Measurements from ENCODE around the gene MT4.

MT4 gene

GRCh38 chr16:56609463-56609921 lies 44.6 kb downstream of the MT4 start:
- DNase-seq: peak; percentile 64
- Histone ChIP-seq H3K4me3 (ENCODE audit: low read depth, low read length) (peak overlapping the region; percentile 63), H3K36me3 (no peaks in the 10 kb centered on the region), H3K4me1 (peaks cover 3% of the 10 kb centered on the region; the same call in 1 of the 2 replicates), H3K27me3 (no peaks in the 10 kb centered on the region), H3K9me3 (no peaks in the 10 kb centered on the region)
- TF ChIP-seq CTCF (IDR thresholded peaks at IDR 0.05; ENCODE audit: low read depth, low read length): no peak

GRCh38 chr16:56610017-56610608 lies 45.2 kb downstream of the MT4 start:
- Histone ChIP-seq H3K4me3 (ENCODE audit: low read depth, low read length) (no peak overlapping the region; the same call in 1 of the 2 replicates), H3K4me1 (peaks cover 3% of the 10 kb centered on the region; the same call in 1 of the 2 replicates), H3K9me3 (no peaks in the 10 kb centered on the region), H3K36me3 (no peaks in the 10 kb centered on the region), H3K27me3 (no peaks in the 10 kb centered on the region)
- no peak for DNase-seq
- no peak for TF ChIP-seq CTCF (IDR thresholded peaks at IDR 0.05; ENCODE audit: low read depth, low read length)

- H3K9me3 ChIP-seq: no peaks in the 10 kb centered on the region
- peaks cover 3% of the 10 kb centered on the region; the same call in 1 of the 2 replicates for H3K4me1 ChIP-seq
- H3K4me3 ChIP-seq (ENCODE audit: low read depth, low read length): no peak overlapping the region
- TF ChIP-seq CTCF (IDR thresholded peaks at IDR 0.05; ENCODE audit: low read depth, low read length): no peak
- no peaks in the 10 kb centered on the region for H3K27me3 ChIP-seq
- no peak for DNase-seq
- H3K36me3 ChIP-seq: no peaks in the 10 kb centered on the region
These were observed 45.8 kb downstream of the MT4 start for GRCh38 chr16:56610609-56611111.

GRCh38 chr16:56611281-56611833 lies 46.5 kb downstream of the MT4 start:
- no peaks in the 10 kb centered on the region for H3K9me3 ChIP-seq
- no peak overlapping the region for H3K4me3 ChIP-seq (ENCODE audit: low read depth, low read length)
- peaks cover 3% of the 10 kb centered on the region; the same call in 1 of the 2 replicates for H3K4me1 ChIP-seq
- TF ChIP-seq CTCF (IDR thresholded peaks at IDR 0.05; ENCODE audit: low read depth, low read length): no peak
- no peaks in the 10 kb centered on the region for H3K27me3 ChIP-seq
- H3K36me3 ChIP-seq: no peaks in the 10 kb centered on the region
- no peak for DNase-seq

- Histone ChIP-seq H3K4me3 (ENCODE audit: low read depth, low read length) (no peak overlapping the region), H3K4me1 (no peaks in the 10 kb centered on the region), H3K27me3 (no peaks in the 10 kb centered on the region), H3K36me3 (no peaks in the 10 kb centered on the region), H3K9me3 (no peaks in the 10 kb centered on the region)
- TF ChIP-seq CTCF (IDR thresholded peaks at IDR 0.05; ENCODE audit: low read depth, low read length): no peak
- DNase-seq: no peak
These were observed 48.8 kb downstream of the MT4 start for GRCh38 chr16:56613706-56614105.

GRCh38 chr16:56614549-56614991 lies 49.7 kb downstream of the MT4 start:
- Histone ChIP-seq H3K27me3 (no peaks in the 10 kb centered on the region), H3K4me3 (ENCODE audit: low read depth, low read length) (no peak overlapping the region), H3K9me3 (no peaks in the 10 kb centered on the region), H3K4me1 (no peaks in the 10 kb centered on the region), H3K36me3 (no peaks in the 10 kb centered on the region)
- no peak for DNase-seq
- no peak for TF ChIP-seq CTCF (IDR thresholded peaks at IDR 0.05; ENCODE audit: low read depth, low read length)

Data from BE2C (cell line).